ENCODE results near the gene PVRIG.
A peak's percentile ranks its signal among the peaks of the same experiment; 100 is the strongest.
"Not testable (repeated sequence)": the region's sequence is repeated elsewhere in the genome, so short reads cannot be mapped to it uniquely, and the experiment has no call there.

The PVRIG gene

DNA sequence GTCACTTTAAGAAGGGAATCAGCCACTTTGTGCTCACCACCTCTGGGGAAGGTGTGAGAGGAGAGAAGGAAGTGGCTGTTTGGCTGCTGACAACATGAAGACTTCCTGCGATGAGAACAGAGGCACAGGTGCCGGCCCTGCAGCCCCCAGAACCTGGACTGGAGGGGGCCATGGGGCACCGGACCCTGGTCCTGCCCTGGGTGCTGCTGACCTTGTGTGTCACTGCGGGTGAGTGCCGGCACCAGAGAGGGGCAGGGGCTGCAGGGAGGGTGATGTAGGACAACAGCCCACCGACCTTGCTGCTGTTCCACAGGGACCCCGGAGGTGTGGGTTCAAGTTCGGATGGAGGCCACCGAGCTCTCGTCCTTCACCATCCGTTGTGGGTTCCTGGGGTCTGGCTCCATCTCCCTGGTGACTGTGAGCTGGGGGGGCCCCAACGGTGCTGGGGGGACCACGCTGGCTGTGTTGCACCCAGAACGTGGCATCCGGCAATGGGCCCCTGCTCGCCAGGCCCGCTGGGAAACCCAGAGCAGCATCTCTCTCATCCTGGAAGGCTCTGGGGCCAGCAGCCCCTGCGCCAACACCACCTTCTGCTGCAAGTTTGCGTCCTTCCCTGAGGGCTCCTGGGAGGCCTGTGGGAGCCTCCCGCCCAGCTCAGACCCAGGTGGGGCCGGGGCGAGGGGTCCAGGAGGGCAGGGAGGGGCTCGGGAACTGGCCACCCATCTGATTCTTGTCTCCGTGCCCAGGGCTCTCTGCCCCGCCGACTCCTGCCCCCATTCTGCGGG, at the start of gene PVRIG:
TSS of gene PVRIG (plus strand) at position 149 of the 785 bp plus-strand sequence. CDS start at position 171, 22 bp downstream.
- not testable (repeated sequence) for DNase-seq

DNA sequence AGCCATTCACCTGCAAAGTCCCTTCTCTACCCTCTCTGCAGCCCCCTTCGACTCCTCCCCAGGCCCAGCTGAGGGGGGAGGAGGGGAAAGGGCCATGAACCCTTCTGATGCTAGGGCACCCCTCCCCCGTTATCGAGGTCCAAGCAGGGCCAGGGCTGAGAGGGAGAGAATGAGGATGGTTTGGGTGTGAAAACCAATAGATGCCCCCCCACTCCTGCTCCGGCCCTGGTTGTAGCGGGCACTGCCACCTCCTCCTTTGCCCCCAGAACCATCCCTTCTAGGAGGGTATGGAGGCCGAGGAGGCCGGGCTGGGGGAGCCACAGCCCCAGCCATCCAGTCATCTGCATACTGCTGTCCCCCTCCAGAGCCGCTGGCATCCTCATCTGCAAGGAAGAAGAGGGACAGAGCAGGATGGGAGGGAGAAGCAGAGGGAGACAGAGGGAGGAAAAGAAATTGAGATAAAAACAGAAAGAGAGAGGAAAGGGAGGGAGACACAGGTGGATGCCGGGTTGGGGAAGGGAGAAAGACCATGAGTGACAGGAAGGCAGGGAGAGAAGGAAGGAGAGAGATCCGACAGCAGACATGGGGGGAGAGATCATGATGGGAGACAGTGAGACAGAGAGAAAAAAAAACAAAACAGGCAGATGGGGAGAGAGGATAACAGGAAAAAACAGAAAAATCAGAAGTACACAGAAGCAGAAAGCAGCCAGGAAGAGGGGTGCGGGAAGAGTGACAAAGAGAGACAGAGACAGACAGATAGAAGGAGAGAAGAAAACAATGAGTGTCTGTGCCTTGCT, 49.5 kb upstream of the PVRIG start:
- no peak for DNase-seq

DNA sequence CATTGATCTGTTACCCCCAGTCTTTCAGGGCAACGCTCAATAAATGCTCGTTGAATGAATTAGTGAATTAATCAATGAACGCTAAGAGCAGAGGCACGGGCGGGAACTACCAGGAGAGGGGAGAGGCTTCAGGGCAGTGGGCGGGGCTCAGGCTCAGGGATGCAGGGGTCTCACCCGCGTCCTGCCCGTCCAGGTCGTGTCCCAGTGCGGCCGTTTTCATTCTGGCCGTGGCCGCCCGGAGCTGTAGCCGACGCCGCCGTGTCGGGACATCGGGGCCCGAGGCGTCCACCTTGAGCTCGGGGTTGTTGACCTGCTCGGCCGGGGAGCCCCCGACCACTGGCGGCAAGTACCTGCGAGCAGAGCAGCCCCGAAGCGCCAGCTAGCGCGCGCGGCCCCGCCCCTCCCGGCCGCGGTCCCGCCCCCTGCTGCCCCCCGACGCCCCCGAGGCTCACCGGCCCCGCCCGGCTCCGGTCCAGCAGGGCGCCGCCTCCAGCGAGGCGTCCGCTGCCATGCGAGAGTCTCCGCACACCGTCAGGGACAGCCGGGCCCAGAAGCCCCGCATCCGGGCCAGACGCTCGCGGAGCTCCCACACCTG, 48.6 kb upstream of the PVRIG start:
- DNase-seq = no peak

DNA sequence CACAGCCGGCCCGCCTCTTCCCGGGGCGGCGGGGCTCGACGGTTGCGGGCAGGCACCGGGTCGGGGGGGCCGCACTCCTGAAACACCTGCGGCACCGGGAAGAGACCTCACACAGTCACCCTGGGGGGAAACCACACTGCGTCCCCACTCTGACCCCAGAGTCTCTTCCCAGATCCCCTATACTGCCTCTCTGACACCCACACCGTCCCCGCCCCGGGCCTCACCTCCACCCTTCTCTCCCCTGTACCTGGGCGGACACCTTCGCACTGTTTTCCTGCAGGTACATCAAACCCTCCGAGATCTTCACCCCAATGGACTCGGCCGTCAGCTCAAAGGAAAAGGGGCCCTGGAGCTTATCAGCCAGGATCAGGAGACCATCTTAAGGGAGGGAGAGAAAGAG, 47.9 kb upstream of the PVRIG start:
- no peak for DNase-seq

DNA sequence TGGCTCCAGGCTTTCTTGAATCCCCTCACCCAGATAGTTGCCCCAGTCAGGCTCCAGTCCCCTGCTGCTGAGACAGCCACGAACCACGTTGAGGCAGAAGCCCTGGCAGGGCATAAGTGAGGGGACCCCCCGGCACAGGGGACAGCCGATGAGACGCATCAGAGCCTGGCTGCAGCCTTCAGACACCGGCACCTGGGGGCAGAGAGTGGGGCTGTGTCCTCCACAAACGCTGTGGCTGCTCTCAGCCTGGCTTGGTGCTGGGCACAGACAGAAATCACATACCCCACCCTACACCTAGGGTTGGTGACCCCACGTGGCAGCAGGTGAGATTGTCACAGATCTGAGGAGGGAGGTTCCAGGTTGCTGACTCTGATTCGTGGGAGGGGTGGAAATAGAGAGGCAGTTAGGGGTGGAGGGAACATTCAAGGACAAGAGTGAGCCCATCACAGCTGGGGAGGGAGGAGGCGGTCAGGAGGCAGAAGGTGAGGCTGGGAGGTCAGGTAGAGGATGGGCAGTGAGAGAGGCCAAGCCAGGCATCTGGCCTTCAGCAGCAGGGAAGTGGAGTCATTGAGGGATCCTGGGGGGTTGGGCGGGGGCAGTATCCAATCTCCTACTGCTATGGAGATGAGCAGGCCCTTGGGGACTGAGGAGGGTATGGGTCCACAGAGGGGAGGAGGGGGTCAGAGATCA, 45.8 kb upstream of the PVRIG start:
- no peak for DNase-seq

- DNase-seq = no peak
These were observed 45.2 kb upstream of the PVRIG start for GRCh38 chr7:100174582-100174981.

DNA sequence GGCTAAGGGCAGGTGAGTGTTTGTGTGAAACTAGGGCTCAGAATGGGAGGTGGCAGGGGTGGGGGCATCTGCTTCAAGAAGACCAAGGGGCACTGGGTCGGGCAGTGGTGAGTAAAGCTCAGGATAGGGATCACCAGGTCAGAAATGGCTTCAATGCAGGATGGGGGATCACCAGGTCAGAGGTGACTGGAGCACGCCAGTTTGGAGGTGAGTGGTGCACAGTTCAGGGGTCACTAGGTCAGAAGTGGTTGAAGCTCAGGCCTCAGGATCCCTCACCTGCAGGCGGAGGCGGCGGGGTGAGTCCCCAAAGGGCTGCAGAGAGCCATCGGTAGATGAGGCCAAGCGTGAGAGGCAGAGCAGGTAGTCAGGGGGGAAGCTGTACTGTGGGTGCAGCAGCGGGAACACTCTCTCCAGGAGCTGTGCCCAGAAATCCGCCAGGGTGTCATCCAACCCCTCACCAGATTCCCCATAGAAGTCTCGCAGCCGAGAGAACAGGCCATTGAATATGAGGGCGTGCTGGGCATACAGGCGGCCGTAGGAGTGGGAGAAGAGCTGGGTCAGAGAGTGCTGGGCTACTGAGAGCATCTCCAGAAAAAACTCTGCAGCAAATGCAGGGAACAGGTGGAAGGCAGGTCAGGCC, 44.3 kb upstream of the PVRIG start:
- DNase-seq = no peak

DNA sequence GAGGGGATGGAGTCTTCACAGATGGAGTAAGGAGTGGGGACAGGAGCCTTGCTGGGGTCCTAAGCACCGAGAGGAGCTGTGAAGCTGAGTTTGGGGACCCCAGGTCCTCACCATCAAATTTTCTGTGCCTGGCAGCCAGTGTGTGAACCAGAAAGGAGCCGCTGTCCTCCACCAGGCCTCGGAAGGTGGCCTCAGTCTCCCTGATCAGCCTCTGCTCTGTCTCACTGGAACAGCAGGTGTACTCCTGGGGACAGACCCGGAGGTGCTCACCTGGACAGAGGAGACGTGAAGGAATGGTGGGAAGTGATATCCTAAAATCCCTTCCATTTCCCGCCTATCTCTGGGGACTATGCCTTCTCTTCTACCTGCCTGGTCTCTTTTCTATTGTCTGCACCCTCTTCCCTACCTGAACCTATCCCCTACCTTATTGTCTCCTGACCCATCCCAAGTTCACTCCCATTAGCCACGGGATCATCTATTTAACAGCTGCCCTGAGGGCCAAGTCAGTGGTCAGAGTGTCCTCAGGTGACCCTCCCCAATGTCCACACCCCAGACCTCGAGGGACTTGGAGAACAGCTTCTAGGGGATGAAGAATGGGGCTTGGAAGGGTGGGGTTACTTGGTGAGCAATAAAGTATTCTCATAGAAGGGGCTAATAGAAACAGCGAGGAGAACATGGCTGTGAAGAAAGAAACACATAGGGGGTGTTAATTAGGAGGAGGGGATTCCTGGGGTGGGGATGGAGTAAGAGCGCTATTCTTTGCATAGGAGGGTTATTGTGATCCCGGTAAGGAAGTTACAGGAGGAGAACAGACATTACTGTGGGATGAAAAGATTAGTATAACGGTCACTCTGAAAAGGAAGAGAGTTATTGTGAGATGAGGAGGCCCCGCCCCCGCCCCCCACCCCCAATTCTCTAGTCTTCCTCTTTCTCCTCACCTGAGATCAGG, 43.4 kb upstream of the PVRIG start:
- no peak for DNase-seq

DNA sequence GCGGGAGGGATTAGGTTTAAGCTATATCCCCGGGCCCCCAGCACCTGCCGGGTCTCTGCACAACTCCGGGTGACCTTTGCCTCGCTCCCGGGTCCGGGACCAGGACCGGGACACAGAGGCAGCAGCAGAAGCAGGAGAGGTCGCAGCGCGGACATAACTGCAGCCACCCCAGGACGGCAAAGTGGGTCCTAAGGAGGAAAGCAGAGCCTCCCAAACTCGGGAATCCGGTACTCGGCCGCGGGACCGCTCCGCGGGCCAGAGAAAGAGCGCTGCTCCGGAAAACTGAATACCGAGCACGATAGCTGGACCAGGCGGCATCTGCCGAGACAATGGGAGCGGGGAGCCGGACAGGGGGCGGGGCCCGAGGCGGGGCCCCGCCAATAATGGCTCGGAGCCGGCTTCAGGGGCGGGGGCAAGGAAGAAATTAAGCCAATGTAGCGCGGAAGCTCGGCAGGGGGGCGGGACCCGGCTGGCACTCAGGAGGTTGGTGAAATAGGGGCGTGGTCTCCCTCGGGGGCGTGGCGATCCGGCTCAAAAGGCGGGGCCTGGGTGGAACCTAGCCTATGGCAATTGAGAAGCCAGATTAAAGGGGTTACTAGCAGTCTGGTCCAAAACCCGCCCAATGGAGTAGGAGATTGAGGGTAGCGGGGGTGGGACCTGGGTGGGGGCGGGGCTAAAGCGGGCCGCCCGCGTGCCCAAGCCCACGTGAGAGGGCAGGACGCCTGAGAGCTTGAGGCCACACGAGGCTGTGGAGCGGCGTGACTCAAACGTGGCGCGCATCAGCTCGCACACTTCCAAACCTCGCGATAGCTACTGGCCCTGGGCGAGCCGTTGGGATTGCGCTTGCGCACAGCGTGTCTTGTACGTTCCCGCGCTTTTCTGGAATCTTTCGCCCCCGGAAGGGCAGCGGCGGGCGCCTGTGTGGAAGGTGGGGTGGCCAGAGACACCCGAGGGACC, 42.4 kb upstream of the PVRIG start, which contains the start of the genes GPC2 and STAG3:
TSS of gene GPC2 (minus strand) at position 337 of the 957 bp plus-strand sequence. CDS start at position 155, 182 bp downstream.
TSS of gene STAG3 (plus strand) at position 874 of the 957 bp plus-strand sequence. CDS start 2,639 bp downstream, outside the sequence.
- peak; percentile 98 to 99 (median 98) for DNase-seq

- DNase-seq = not testable (repeated sequence)
These were observed 39.7 kb upstream of the PVRIG start for GRCh38 chr7:100180084-100180483.

DNA sequence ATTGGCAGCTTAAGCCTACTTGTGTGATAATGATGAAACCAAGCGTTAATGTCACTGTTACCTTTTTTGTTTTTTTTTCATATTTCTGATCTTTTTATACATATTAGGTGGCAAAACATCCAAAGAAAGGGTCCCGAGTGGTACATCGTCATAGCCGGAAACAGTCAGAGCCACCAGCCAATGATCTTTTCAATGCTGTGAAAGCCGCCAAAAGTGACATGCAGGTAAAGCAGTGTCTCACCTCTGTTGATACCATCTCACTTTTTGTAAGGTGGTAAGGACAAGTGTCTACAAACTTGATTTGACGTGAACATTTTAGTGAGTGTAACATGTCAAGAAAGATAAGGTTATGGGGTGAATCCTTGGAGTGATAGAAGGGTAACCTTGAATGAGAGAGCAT, 37.1 kb upstream of the PVRIG start:
- DNase-seq = not testable (repeated sequence)

GRCh38 chr7:100183090-100183489, 36.7 kb upstream of the PVRIG start:
- not testable (repeated sequence) for DNase-seq

- no peak for DNase-seq
These were observed 34.0 kb upstream of the PVRIG start for GRCh38 chr7:100185726-100186125.

DNA sequence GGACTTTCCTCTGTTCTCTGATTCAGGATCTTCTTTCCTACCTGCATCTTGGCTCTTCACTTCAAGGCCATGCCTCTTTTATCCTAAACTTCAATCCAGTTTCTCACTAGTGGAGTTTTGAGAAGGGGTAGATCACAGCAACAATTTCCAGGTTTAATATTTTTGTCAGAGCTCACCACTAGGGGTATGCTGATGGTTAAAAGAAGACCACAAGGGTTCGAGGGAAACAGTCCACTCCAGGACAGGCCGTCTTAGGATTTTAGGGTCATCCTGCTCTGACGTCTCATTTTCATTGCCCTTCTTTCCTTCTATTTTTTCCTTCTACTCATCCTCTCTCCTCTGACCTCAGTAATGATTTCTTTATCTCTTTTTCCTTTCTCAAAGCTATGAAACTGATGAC, 30.7 kb upstream of the PVRIG start:
- no peak for DNase-seq

DNA sequence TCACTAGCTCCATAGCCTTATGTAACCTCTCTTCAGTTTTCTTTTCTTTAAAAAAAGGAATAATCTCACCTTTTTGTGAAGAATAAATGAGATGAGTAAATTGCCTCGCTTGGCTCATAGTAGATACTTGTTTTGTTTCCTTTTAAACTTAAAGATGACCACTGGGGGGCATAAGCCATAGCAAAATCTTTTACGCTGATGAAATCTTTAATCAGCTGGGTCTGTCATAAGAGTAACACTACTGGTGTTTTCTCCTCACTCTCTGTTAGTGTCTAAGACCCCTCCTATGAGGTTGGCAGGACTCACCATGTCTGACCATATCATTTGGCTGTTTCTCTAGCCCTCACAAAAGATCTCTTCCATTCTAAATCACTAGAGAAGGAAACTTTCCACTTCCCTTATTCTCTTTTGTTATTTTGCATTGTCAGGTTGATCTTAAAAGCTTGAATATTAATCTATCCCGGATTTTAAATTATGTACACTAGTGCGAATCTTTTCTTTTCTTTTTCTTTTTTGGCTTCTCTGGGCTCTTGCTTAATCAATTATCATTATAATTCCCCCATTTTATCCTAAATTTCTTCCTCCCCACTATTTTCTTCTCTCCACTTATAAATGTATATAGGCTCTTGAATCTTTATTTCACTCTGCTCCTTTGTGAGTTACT, 29.6 kb upstream of the PVRIG start:
- DNase-seq = peak; percentile 58 to 71 (median 59)

DNA sequence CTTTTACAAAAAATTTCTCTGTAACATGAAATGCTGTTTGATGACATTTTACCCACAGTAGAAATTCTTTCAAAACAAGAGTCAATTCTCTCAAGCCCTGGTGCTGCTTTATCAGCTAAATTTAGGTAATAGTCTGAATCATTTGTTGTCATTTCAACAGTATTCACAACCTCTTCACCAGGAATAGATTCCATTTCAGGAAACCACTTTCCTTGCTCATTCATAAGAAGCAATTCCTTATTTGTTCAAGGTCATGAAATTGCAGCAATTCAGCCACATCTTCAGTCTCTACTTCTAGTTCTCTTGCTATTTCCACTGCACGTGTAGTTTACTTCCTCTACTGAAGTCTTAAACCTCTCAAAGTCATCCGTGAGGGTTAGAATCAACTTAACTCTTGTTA, 28.0 kb upstream of the PVRIG start:
- peak; percentile 17 to 53 (median 40) for DNase-seq

GRCh38 chr7:100192281-100192862, 27.4 kb upstream of the PVRIG start:
- not testable (repeated sequence) for DNase-seq

GRCh38 chr7:100192969-100193368, 26.8 kb upstream of the PVRIG start:
- no peak for DNase-seq

DNA sequence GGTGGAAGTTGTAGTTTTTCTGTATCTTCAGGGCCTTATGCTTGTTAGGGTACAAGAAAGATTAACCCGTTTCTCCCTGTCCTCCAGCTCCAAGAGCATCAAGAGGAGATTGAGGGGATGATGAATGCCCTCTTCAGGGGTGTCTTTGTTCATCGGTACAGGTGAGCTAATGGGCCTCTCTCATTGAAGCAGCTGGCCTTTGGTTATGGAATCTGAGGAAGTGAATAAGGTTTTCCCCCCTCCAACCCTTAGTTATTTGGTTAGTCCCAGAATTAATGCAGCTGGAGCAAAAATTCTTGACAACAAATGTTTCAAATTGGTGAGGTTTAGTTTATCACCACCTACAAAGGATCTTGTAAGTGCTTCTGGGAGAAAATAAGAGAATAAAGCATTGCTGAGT, 24.5 kb upstream of the PVRIG start:
- DNase-seq = no peak
